Endothelial cell of hepatic sinusoid (primary cell): ENCODE results near the gene WNK1.

Experiments
- in situ Hi-C: cut with HindIII; loops from 2 replicates; pipeline ENCODE4 v1.10.0; 2017; ENCODE audit warnings: low sequenced_read_pairs

WNK1 gene

DNA sequence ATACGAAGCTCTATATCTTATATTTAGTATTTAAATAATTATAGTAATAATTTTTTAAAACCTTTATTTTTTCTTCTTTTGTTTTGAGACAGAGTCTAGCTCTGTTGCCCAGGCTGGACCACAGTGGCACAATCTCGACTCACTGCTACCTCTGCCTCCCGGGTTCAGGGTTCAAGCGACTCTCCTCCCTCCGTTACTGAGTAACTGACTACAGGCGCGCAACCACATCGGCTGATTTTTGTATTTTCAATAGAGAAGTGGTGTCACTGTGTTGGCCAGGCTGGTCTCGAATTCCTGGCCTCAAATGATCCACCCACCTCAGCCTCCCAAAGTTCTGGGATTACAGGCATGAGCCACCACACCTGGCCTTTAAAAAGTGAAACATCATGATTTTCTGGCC lies 13.0 kb upstream of the WNK1 start:
- in situ Hi-C loops: loop anchor here (5.0 to 10.0 kb wide), 4 partner anchors 38 to 285 kb away; partner anchors contain the start of gene B4GALNT3

DNA sequence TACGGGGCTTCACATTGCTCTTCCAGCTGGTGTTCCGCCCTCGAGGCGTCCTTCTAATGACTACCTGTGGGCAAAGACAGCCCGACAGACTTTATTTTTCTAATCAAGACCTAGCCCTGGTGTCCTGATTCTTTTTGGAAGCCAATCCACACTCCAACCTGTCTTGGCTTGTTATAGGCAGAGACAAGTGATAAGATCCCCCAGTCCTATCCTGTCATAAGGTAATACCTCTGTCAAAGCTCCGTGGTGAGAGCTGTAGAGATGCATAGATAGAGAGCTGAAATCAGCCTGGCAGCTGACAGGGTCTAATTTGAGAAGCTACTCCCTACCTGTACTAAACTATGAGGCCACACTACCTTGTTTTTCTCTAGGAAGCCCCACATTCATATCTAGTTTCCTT lies 11.5 kb upstream of the WNK1 start:
- in situ Hi-C loops: no loop called here

DNA sequence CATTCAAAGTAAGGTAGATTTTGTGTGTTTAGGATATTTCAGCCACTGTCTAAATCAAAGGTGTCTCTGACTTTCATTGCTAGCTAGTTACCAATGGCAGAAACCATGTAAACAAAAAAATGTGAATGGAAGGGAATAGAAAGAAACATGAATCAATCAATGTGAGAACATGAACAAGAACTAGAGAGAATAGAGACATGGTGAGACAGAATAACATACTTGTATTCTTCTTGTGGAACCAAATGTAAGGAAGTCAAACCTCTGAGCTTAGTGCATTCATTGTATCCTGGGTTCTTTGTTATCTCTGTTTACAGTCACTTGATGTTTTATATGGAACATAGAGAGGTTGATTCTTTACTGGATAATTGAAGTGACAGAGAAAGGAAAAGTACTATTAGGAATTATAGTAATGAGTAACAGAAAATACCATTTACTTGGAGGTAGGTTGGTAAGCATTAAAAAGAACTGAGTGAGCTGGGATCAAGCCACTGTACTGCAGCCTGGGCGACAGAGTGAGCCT lies 2.6 kb upstream of the WNK1 start:
- in situ Hi-C loops: no loop called here

- in situ Hi-C loops: no loop called here
These were observed 1.8 kb upstream of the WNK1 start for GRCh38 chr12:750366-751191.

GRCh38 chr12:751192-751998 lies 984 bp upstream of the WNK1 start:
- in situ Hi-C loops: no loop called here

DNA sequence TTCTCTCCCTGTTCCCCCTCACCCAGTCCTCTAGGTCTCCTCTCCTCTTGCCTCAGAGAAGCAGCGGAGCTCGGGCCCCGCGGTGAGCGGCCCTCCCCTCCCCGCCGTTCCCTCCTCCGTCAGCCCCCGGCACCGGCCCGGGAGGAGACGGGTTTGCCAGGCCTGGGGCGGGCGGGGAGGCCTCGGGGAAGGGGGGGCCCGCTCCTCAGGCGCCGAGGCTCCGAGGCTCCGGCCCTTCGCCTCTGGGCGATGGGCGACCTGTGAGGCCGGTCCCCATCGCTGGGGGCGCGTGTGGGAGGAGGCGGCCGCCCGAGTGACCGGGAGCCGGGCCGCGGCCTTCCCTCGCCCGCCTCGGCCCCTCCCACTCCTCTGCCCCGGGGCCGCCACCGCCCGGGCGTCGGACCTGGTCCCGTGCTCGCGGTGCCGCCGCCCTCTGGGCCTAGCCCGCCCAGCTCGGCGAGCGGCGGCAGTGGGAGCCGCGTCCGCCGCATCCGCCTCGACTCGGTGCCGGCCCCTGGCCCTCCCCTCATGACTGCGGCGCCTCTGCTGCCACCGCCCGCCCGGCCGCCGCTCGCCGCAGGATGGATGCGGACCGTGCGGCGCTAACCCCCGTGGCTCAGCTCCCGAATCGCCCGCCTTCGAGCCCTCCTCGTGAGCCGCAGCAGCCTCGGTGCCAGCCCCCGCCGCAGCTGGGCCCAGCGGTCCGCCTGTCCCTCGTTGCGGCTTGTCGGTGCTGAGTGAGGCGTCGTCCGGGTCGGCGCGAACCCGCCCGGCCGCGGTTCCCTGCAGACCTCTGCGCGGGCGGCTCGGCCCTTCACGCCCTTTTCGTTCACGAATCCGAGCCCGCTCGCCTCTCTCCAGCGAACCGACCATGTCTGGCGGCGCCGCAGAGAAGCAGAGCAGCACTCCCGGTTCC lies 574 bp downstream of the WNK1 start:
- in situ Hi-C loops: no loop called here

DNA sequence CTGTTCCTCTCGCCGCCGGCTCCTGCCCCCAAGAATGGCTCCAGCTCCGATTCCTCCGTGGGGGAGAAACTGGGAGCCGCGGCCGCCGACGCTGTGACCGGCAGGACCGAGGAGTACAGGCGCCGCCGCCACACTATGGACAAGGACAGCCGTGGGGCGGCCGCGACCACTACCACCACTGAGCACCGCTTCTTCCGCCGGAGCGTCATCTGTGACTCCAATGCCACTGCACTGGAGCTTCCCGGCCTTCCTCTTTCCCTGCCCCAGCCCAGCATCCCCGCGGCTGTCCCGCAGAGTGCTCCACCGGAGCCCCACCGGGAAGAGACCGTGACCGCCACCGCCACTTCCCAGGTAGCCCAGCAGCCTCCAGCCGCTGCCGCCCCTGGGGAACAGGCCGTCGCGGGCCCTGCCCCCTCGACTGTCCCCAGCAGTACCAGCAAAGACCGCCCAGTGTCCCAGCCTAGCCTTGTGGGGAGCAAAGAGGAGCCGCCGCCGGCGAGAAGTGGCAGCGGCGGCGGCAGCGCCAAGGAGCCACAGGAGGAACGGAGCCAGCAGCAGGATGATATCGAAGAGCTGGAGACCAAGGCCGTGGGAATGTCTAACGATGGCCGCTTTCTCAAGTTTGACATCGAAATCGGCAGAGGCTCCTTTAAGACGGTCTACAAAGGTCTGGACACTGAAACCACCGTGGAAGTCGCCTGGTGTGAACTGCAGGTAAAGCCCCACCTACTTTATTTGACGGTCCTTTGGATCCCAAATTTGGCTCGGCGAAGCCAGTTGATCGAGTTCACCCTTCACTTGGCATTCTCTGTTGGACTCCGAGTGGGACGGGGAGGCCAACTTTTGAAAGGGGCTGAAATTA lies 1.5 kb downstream of the WNK1 start:
- in situ Hi-C loops: no loop called here

- in situ Hi-C loops: no loop called here
These were observed 2.1 kb downstream of the WNK1 start for GRCh38 chr12:754473-754820.

- in situ Hi-C loops: no loop called here
These were observed 2.6 kb downstream of the WNK1 start for GRCh38 chr12:754851-755562.

GRCh38 chr12:759628-760027 lies 7.2 kb downstream of the WNK1 start:
- in situ Hi-C loops: no loop called here

DNA sequence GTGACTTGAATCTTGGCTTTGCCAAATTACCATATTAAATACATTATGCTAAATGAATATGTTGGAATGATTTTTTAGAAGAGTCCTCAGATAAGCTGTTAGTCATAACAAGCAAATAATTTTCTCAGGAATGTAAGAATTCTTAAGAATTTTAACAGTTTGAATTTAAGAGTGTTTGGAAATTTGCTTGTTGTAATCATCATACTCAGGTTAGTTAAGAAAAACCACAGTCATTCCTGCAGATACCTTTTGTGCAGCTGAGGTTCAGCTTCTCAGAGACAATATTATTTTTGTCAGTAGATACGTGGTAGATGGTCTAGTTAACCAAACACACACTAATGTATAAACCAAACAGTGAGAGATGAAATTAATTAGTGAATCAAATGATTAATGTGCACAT lies 8.9 kb downstream of the WNK1 start:
- in situ Hi-C loops: no loop called here

GRCh38 chr12:765840-766239 lies 13.5 kb downstream of the WNK1 start:
- in situ Hi-C loops: no loop called here

DNA sequence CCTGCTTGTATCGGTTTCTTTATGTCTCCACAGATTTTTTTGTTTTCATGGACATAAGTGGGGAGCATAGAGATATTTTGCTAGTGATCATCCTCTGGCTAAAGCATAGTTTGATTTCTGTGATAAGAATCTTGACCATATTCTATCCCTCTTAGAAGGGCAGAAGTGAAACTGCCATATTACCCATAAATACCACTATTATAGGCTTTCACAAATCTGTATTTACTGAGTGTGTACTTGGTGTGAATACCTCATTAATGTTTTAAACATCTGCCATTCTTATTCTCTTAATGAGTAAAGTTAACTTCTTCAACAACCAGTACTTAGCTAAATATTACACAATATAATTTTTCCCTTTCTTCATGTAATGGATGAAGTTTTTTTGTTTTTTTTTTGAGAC lies 16.1 kb downstream of the WNK1 start:
- in situ Hi-C loops: no loop called here

- in situ Hi-C loops: no loop called here
These were observed 18.1 kb downstream of the WNK1 start for GRCh38 chr12:770479-770878.

- in situ Hi-C loops: no loop called here
These were observed 19.8 kb downstream of the WNK1 start for GRCh38 chr12:772056-772697.

GRCh38 chr12:774051-774614 lies 21.8 kb downstream of the WNK1 start:
- in situ Hi-C loops: no loop called here

- in situ Hi-C loops: loop anchor here (5.0 kb wide), 1 partner anchor 39 kb away; no protein-coding TSS in a partner anchor
These were observed 23.8 kb downstream of the WNK1 start for GRCh38 chr12:775973-776771.
